K562 (cell line): Measurements from ENCODE around the gene RPS6KA4. TPM values are rescaled to one million over a fixed set of nuclear protein-coding genes. Genes with fewer than 3 reads are reported as not detected.

Experiments
- KDM4B ChIP-seq, 2 experiments: fragments of 450-650 bp in 1 of 2; sonication (generic) in 1 of 2; IDR thresholded peaks; 2 replicates each; pipeline ENCODE4 v1.6.1; 2016 to 2017; ENCODE audit warnings: borderline replicate concordance in 2 of 2, antibody characterized with exemption in 1 of 2, low read depth in 1 of 2, mild to moderate bottlenecking in 1 of 2
- LEF1 ChIP-seq: fragments of 450-650 bp; IDR thresholded peaks from 2 replicates; pipeline ENCODE4 v1.6.1; 2016; ENCODE audit warnings: mild to moderate bottlenecking
- NCOA2 ChIP-seq, 2 experiments: fragments of 450-650 bp; IDR thresholded peaks; 2 replicates each; pipeline ENCODE4 v1.6.1; 2018; ENCODE audit warnings: mild to moderate bottlenecking in 2 of 2, moderate library complexity in 1 of 2; ENCODE audit not compliant: partially characterized antibody in 2 of 2
- NONO ChIP-seq, 2 experiments: fragments of 200-400 bp in 1 of 2; fragments of 450-650 bp in 1 of 2; formaldehyde crosslinking in 1 of 2; IDR thresholded peaks; 2 replicates each; pipeline ENCODE4 v1.6.1; 2017; ENCODE audit warnings: low read depth in 2 of 2, mild to moderate bottlenecking in 2 of 2, moderate library complexity in 2 of 2, low read length in 1 of 2
- RBFOX2 ChIP-seq: fragments of 200-400 bp; formaldehyde crosslinking; IDR thresholded peaks from 2 replicates; pipeline ENCODE4 v1.6.1; 2017; ENCODE audit warnings: low read depth, mild to moderate bottlenecking, low read length, moderate library complexity
- U2AF1 ChIP-seq: fragments of 200-400 bp; formaldehyde crosslinking; optimal IDR thresholded peaks from 2 replicates; pipeline ENCODE3; 2017; ENCODE audit warnings: mild to moderate bottlenecking, low read depth, low read length, moderate library complexity
- ZNF217 ChIP-seq: sonication (generic); formaldehyde crosslinking; IDR thresholded peaks from 2 replicates; pipeline ENCODE4 v1.8.0; 2022; ENCODE audit warnings: mild to moderate bottlenecking, missing genetic modification reagents
- ZNF668 ChIP-seq: fragments of 250-450 bp; sonication (Bioruptor Pico); IDR thresholded peaks from 2 replicates; pipeline ENCODE4 v1.8.0; 2022; ENCODE audit warnings: mild to moderate bottlenecking, inconsistent platforms
- polyA plus RNA-seq, 8 experiments: library from polyadenylated mRNA; depleted of rRNA in 4 of 8; stranded (reverse) in 5 of 8; unstranded in 3 of 8; fragments of >200 nt; fragmentation: Nextera tagmentation in 2 of 8; fragmentation: Illumina TruSeq in 1 of 8; extraction: Ambion mirVana in 2 of 8; extraction: Trizol in 1 of 8; gene quantifications; 2 replicates each; pipeline versions ENCODE4 v1.2.1 to v1.2.3, GENCODE V29; 2011 to 2014; ENCODE audit warnings: inconsistent platforms in 1 of 8, missing spikeins in 1 of 8
- total RNA-seq, 7 experiments: library from RNA; depleted of rRNA in 6 of 7; stranded (reverse); fragments of >200 nt in 6 of 7; fragmentation: Illumina TruSeq in 2 of 7; extraction: Trizol in 2 of 7; gene quantifications; 2 replicates each; pipeline versions ENCODE4 v1.2.1 to v1.2.3, GENCODE V29; 2011 to 2021; ENCODE audit warnings: low replicate concordance in 1 of 7
- TF ChIP-seq, protein P1 (sequence below), 2 experiments: fragments of 450-650 bp; IDR thresholded peaks; 2 replicates each; pipeline ENCODE4 v1.6.1; 2018; ENCODE audit warnings: mild to moderate bottlenecking in 2 of 2, low read depth in 1 of 2; ENCODE audit not compliant: partially characterized antibody in 2 of 2
- TF ChIP-seq, protein P2 (sequence below): fragments of 200-800 bp; sonication (Bioruptor generic); IDR thresholded peaks from 2 replicates; pipeline ENCODE4 v1.6.1; 2016; ENCODE audit warnings: missing genetic modification characterization, missing compliant biosample characterization
- TF ChIP-seq, protein P3 (sequence below): sonication (generic); formaldehyde crosslinking; IDR thresholded peaks from 2 replicates; pipeline ENCODE4 v1.8.0; 2022; ENCODE audit warnings: mild to moderate bottlenecking, missing genetic modification reagents

The RPS6KA4 gene
- total and polyA plus RNA-seq, 9 of the 15 experiments (the other 6 are each of a cell fraction or from before 2014, with no cell fraction given) = 0.15 to 23.8 (median 9.8) TPM

DNA sequence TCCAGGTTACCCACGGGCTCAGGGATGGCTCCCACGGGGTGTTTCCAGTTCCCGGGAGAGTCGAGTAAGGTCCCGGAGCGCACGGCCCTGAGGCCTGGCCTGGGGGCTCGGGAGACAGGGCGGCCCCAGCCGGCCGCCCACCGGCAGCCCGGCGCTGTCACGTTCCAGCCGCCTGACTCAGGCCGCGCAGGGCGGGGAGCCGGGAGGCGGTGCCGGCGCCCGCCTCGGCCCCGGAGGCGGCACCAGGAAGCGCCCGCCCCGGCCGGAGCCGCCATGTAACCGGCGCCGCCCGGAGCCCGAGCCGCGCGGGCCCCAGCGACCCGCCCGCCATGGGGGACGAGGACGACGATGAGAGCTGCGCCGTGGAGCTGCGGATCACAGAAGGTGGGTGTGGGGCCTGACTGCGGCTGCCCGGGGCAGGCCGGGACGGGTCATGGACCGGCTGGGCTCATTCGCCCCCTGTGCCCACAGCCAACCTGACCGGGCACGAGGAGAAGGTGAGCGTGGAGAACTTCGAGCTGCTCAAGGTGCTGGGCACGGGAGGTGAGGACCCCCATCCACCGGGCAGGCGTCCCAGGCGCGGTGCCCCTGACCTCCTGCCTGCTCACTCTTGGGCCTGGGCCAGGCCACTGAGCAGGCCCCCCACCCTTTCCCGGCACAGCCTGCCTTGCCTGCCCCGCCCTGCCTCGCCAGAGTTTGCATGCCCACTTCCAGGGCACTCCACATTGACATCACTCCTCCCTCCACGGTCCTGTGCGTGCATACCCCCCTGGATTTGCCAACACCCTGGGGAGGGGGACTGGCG, at the start of gene RPS6KA4 (continued):
- TF ChIP-seq ZNF217 = no peak
- no peak for TF ChIP-seq U2AF1
- no peak for TF ChIP-seq LEF1
- TF ChIP-seq ZNF668 (CRISPR knock-in tag) = no peak
- peak in 1 of 2 experiments; percentile 77; a peak in 2 of 4 replicates for TF ChIP-seq NONO (IDR thresholded peaks at IDR 0.05; ENCODE audit: low read depth in 2 of 2, low read length in 1 of 2)
- peak; percentile 76 for TF ChIP-seq RBFOX2
- TF ChIP-seq, protein P1, sequence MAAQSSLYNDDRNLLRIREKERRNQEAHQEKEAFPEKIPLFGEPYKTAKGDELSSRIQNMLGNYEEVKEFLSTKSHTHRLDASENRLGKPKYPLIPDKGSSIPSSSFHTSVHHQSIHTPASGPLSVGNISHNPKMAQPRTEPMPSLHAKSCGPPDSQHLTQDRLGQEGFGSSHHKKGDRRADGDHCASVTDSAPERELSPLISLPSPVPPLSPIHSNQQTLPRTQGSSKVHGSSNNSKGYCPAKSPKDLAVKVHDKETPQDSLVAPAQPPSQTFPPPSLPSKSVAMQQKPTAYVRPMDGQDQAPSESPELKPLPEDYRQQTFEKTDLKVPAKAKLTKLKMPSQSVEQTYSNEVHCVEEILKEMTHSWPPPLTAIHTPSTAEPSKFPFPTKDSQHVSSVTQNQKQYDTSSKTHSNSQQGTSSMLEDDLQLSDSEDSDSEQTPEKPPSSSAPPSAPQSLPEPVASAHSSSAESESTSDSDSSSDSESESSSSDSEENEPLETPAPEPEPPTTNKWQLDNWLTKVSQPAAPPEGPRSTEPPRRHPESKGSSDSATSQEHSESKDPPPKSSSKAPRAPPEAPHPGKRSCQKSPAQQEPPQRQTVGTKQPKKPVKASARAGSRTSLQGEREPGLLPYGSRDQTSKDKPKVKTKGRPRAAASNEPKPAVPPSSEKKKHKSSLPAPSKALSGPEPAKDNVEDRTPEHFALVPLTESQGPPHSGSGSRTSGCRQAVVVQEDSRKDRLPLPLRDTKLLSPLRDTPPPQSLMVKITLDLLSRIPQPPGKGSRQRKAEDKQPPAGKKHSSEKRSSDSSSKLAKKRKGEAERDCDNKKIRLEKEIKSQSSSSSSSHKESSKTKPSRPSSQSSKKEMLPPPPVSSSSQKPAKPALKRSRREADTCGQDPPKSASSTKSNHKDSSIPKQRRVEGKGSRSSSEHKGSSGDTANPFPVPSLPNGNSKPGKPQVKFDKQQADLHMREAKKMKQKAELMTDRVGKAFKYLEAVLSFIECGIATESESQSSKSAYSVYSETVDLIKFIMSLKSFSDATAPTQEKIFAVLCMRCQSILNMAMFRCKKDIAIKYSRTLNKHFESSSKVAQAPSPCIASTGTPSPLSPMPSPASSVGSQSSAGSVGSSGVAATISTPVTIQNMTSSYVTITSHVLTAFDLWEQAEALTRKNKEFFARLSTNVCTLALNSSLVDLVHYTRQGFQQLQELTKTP (IDR thresholded peaks at IDR 0.05; ENCODE audit: low read depth in 1 of 2, partially characterized antibody in 2 of 2) = no peak
- no peak for TF ChIP-seq NCOA2 (IDR thresholded peaks at IDR 0.05; ENCODE audit: partially characterized antibody in 2 of 2)
- TF ChIP-seq KDM4B (IDR thresholded peaks at IDR 0.05; ENCODE audit: borderline replicate concordance in 2 of 2, low read depth in 1 of 2) = no peak
- TF ChIP-seq, protein P2, sequence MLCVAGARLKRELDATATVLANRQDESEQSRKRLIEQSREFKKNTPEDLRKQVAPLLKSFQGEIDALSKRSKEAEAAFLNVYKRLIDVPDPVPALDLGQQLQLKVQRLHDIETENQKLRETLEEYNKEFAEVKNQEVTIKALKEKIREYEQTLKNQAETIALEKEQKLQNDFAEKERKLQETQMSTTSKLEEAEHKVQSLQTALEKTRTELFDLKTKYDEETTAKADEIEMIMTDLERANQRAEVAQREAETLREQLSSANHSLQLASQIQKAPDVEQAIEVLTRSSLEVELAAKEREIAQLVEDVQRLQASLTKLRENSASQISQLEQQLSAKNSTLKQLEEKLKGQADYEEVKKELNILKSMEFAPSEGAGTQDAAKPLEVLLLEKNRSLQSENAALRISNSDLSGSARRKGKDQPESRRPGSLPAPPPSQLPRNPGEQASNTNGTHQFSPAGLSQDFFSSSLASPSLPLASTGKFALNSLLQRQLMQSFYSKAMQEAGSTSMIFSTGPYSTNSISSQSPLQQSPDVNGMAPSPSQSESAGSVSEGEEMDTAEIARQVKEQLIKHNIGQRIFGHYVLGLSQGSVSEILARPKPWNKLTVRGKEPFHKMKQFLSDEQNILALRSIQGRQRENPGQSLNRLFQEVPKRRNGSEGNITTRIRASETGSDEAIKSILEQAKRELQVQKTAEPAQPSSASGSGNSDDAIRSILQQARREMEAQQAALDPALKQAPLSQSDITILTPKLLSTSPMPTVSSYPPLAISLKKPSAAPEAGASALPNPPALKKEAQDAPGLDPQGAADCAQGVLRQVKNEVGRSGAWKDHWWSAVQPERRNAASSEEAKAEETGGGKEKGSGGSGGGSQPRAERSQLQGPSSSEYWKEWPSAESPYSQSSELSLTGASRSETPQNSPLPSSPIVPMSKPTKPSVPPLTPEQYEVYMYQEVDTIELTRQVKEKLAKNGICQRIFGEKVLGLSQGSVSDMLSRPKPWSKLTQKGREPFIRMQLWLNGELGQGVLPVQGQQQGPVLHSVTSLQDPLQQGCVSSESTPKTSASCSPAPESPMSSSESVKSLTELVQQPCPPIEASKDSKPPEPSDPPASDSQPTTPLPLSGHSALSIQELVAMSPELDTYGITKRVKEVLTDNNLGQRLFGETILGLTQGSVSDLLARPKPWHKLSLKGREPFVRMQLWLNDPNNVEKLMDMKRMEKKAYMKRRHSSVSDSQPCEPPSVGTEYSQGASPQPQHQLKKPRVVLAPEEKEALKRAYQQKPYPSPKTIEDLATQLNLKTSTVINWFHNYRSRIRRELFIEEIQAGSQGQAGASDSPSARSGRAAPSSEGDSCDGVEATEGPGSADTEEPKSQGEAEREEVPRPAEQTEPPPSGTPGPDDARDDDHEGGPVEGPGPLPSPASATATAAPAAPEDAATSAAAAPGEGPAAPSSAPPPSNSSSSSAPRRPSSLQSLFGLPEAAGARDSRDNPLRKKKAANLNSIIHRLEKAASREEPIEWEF (CRISPR knock-in tag) = no peak
- TF ChIP-seq, protein P3, sequence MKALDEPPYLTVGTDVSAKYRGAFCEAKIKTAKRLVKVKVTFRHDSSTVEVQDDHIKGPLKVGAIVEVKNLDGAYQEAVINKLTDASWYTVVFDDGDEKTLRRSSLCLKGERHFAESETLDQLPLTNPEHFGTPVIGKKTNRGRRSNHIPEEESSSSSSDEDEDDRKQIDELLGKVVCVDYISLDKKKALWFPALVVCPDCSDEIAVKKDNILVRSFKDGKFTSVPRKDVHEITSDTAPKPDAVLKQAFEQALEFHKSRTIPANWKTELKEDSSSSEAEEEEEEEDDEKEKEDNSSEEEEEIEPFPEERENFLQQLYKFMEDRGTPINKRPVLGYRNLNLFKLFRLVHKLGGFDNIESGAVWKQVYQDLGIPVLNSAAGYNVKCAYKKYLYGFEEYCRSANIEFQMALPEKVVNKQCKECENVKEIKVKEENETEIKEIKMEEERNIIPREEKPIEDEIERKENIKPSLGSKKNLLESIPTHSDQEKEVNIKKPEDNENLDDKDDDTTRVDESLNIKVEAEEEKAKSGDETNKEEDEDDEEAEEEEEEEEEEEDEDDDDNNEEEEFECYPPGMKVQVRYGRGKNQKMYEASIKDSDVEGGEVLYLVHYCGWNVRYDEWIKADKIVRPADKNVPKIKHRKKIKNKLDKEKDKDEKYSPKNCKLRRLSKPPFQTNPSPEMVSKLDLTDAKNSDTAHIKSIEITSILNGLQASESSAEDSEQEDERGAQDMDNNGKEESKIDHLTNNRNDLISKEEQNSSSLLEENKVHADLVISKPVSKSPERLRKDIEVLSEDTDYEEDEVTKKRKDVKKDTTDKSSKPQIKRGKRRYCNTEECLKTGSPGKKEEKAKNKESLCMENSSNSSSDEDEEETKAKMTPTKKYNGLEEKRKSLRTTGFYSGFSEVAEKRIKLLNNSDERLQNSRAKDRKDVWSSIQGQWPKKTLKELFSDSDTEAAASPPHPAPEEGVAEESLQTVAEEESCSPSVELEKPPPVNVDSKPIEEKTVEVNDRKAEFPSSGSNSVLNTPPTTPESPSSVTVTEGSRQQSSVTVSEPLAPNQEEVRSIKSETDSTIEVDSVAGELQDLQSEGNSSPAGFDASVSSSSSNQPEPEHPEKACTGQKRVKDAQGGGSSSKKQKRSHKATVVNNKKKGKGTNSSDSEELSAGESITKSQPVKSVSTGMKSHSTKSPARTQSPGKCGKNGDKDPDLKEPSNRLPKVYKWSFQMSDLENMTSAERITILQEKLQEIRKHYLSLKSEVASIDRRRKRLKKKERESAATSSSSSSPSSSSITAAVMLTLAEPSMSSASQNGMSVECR (CRISPR knock-in tag) = peak; percentile 20; the same call in 1 of the 2 replicates
